Suprapubic skin (tissue), 3 donors: ENCODE results near the gene PTPN14.

Experiments
- EP300 ChIP-seq: sonication (generic); formaldehyde crosslinking; IDR thresholded peaks from one replicate; pipeline ENCODE4 v1.6.1; 2017; ENCODE audit warnings: antibody characterized with exemption
- TF ChIP-seq, protein P1 (sequence below), 2 donors: fragments of 200-600 bp in 1 of 2; fragments of 450-650 bp in 1 of 2; sonication (generic) in 1 of 2; IDR thresholded peaks; one replicate each; pipeline ENCODE4 v1.5.1; 2016 to 2019; ENCODE audit warnings: antibody characterized with exemption in 2 of 2, mild to moderate bottlenecking in 1 of 2, moderate library complexity in 1 of 2

DNA sequence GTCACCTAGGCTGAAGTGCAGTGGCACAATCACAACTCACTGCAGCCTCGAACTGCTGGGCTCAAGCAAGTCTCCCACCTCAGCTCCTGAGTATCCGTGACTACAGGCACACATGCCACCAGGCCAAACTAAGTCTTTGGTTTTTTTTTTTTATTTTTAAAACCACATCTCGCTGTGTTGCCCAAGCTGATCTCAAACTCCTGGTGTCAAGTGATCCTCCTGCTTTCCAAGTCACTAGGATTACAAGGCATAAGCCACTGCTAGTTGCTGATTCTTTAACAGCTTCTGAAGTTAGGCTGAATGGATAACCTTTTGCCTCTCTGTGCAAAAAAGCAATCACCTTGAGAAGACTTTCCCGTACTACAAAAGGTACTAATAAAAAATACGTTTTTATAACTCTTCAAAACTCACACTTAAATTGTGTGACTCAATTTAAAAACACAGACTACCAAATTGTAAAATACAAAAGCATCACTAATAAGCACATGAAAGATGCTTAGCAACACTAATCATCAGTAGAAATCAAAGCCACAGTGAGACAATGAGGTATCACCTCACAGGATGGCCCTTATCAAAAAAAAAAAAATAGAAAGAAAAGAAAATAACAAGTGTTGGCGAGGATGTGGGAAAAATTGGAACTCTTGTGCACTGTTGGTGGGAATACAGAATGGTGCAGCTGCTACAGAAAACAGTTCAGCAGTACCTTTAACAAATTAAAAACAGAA is 40.3 kb downstream of the PTPN14 start:
- TF ChIP-seq, protein P1, sequence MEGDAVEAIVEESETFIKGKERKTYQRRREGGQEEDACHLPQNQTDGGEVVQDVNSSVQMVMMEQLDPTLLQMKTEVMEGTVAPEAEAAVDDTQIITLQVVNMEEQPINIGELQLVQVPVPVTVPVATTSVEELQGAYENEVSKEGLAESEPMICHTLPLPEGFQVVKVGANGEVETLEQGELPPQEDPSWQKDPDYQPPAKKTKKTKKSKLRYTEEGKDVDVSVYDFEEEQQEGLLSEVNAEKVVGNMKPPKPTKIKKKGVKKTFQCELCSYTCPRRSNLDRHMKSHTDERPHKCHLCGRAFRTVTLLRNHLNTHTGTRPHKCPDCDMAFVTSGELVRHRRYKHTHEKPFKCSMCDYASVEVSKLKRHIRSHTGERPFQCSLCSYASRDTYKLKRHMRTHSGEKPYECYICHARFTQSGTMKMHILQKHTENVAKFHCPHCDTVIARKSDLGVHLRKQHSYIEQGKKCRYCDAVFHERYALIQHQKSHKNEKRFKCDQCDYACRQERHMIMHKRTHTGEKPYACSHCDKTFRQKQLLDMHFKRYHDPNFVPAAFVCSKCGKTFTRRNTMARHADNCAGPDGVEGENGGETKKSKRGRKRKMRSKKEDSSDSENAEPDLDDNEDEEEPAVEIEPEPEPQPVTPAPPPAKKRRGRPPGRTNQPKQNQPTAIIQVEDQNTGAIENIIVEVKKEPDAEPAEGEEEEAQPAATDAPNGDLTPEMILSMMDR (IDR thresholded peaks at IDR 0.05), result no peak
- TF ChIP-seq EP300, result no peak
